Panc1 (cell line): ENCODE measurements around the gene RHEBL1. TPM values are rescaled to one million over a fixed set of nuclear protein-coding genes. Genes with fewer than 3 reads are reported as not detected.

Experiments
- ATAC-seq: fragments of 200-7000 bp; cut with Tn5 transposase; 2 replicates; pipeline ENCODE4 v1.9.1; 2020; ENCODE audit warnings: mild to moderate bottlenecking, moderate library complexity
- BruUV-seq: library from RNA; stranded (reverse); fragments of 400-500 nt; replicated peaks from 2 replicates; lab custom pipeline; 2021; lab: Mats Ljungman, UMichigan
- CTCF ChIA-PET: fragments of 300-600 bp; sonication (Branson Sonifier 250); formaldehyde crosslinking; loops from one replicate; lab custom pipeline; 2022; ENCODE audit warnings: antibody characterized with exemption; lab: Charles Lee
- POLR2A ChIA-PET: fragments of 300-600 bp; sonication (Branson Sonifier 250); formaldehyde crosslinking; loops from one replicate; lab custom pipeline; 2022; ENCODE audit warnings: antibody characterized with exemption; lab: Charles Lee
- DNase-seq: peaks from one replicate; pipeline ENCODE4 v3.0.0-alpha.2; 2010; ENCODE audit warnings: low read depth, low spot score
- H3K27ac ChIP-seq: 2 replicates; pipeline ENCODE4 v1.5.1; 2011; ENCODE audit warnings: mild to moderate bottlenecking, low read length, inconsistent platforms
- H3K27me3 ChIP-seq: fragments of 200-500 bp; sonication (Bioruptor generic); 2 replicates; pipeline ENCODE4 v1.6.0; 2014; ENCODE audit warnings: low read length, inconsistent platforms; ENCODE audit not compliant: control insufficient read depth, insufficient read depth
- H3K36me3 ChIP-seq: fragments of 200-500 bp; sonication (Bioruptor generic); 2 replicates; pipeline ENCODE4 v1.5.1; 2014; ENCODE audit warnings: inconsistent platforms, mild to moderate bottlenecking, low read length, moderate library complexity; ENCODE audit not compliant: control insufficient read depth, insufficient read depth
- H3K4me1 ChIP-seq: 2 replicates; pipeline ENCODE4 v1.5.1; 2011; ENCODE audit warnings: inconsistent platforms, mild to moderate bottlenecking, low read length, moderate library complexity; ENCODE audit not compliant: control insufficient read depth, insufficient read depth
- H3K4me3 ChIP-seq, 2 experiments: 2 replicates each; pipeline ENCODE4 v1.5.1; 2011 to 2012; ENCODE audit warnings: low read depth in 2 of 2, low read length in 2 of 2, mild to moderate bottlenecking in 2 of 2, inconsistent platforms in 1 of 2, moderate library complexity in 1 of 2
- H3K9me3 ChIP-seq: fragments of 200-500 bp; sonication (Bioruptor generic); 2 replicates; pipeline ENCODE4 v1.5.1; 2014; ENCODE audit warnings: low read depth, mild to moderate bottlenecking, inconsistent platforms, low read length, moderate library complexity; ENCODE audit not compliant: control insufficient read depth, insufficient read depth
- CTCF ChIP-seq: fragments of 450-650 bp; IDR thresholded peaks from 2 replicates; pipeline ENCODE4 v1.5.1; 2017; ENCODE audit warnings: mild to moderate bottlenecking
- POLR2AphosphoS5 ChIP-seq: IDR thresholded peaks from 2 replicates; pipeline ENCODE4 v1.6.1; 2012; ENCODE audit warnings: mild to moderate bottlenecking, low read depth, low read length, moderate library complexity
- REST ChIP-seq, 2 experiments: IDR thresholded peaks; 2 replicates each; pipeline ENCODE4 v1.6.1; 2011 to 2012; ENCODE audit warnings: low read depth in 2 of 2, control low read depth in 1 of 2, low read length in 1 of 2, mild to moderate bottlenecking in 1 of 2, moderate library complexity in 1 of 2; ENCODE audit not compliant: insufficient read depth in 1 of 2
- SIN3A ChIP-seq: IDR thresholded peaks from 2 replicates; pipeline ENCODE4 v1.6.1; 2012; ENCODE audit warnings: low read depth, mild to moderate bottlenecking, low read length, moderate library complexity, borderline replicate concordance; ENCODE audit not compliant: insufficient read depth
- TCF7L2 ChIP-seq: IDR thresholded peaks from 2 replicates; pipeline ENCODE4 v1.6.1; 2011; ENCODE audit warnings: mild to moderate bottlenecking, low read depth, low read length, inconsistent platforms
- in situ Hi-C: cut with HindIII; loops from 2 replicates; pipeline ENCODE4 v1.10.0; 2016; ENCODE audit warnings: low sequenced_read_pairs, low pct_unique_long_range_greater_than_20kb
- intact Hi-C: fragments of 100-400 bp; cut with micrococcal nuclease; formaldehyde crosslinking; loops from one replicate; pipeline ENCODE4 v1.10.0; 2022; ENCODE audit not compliant: unreplicated experiment
- total RNA-seq: library from RNA; stranded (reverse); gene quantifications from one replicate; pipeline ENCODE4 v1.2.1, GENCODE V29; 2021; ENCODE audit not compliant: unreplicated experiment

RHEBL1 gene
- total RNA-seq, 1 experiment from 2014 or later: 4.7 TPM

GRCh38 chr12:49059299-49060171 is 10.2 kb downstream of the RHEBL1 start:
- no peaks in the 10 kb centered on the region for H3K27me3 ChIP-seq
- intact Hi-C loops: loop anchor here (5.0 kb wide), 1 partner anchor 63 kb away; no protein-coding TSS in a partner anchor
- ATAC-seq: 0 out of 2 replicates have a peak, but pooled peaks have one; percentile 4
- TF ChIP-seq POLR2AphosphoS5: no peak
- TF ChIP-seq TCF7L2: peak; percentile 91
- BruUV-seq: no TSS peak
- H3K9me3 ChIP-seq: no peaks in the 10 kb centered on the region
- H3K27ac ChIP-seq: peak overlapping the region; percentile 84
- no peak for DNase-seq
- ChIA-PET CTCF (no interaction called here), POLR2A (no interaction called here)
- H3K4me1 ChIP-seq: peaks cover 32% of the 10 kb centered on the region
- H3K36me3 ChIP-seq: no peaks in the 10 kb centered on the region; the same call in 1 of the 2 replicates
- peak overlapping the region; percentile 93 to 97 for H3K4me3 ChIP-seq
- in situ Hi-C loops: no loop called here

- no peaks in the 10 kb centered on the region for H3K9me3 ChIP-seq
- POLR2A ChIA-PET: interaction anchor here (0.6 kb wide), 1 partner anchor 297 kb away, joined by 6 read pairs; no protein-coding TSS in a partner anchor
- BruUV-seq: no TSS peak
- CTCF ChIA-PET: no interaction called here
- peaks cover 32% of the 10 kb centered on the region for H3K4me1 ChIP-seq
- ATAC-seq (no peak), DNase-seq (no peak)
- TF ChIP-seq POLR2AphosphoS5 (no peak), CTCF (no peak), SIN3A (no peak)
- no peaks in the 10 kb centered on the region for H3K27me3 ChIP-seq
- peak overlapping the region; percentile 84 for H3K27ac ChIP-seq
- intact Hi-C loops (no loop called here), in situ Hi-C loops (no loop called here)
- peak overlapping the region; percentile 93 to 97 for H3K4me3 ChIP-seq
- H3K36me3 ChIP-seq: peaks cover 3% of the 10 kb centered on the region; the same call in 1 of the 2 replicates
Measured at GRCh38 chr12:49059045-49059298, 10.8 kb downstream of the RHEBL1 start.

GRCh38 chr12:49058366-49059044 is 11.3 kb downstream of the RHEBL1 start:
- BruUV-seq: no TSS peak
- no peaks in the 10 kb centered on the region for H3K9me3 ChIP-seq

More at GRCh38 chr12:49058366-49059044, 11.3 kb downstream of the RHEBL1 start:
- H3K27me3 ChIP-seq: no peaks in the 10 kb centered on the region
- POLR2A ChIA-PET: interaction anchor here (0.6 kb wide), 1 partner anchor 297 kb away, joined by 6 read pairs; no protein-coding TSS in a partner anchor
- CTCF ChIA-PET: interaction anchor here (0.6 kb wide), 1 partner anchor 172 kb away, joined by 18 read pairs; no protein-coding TSS in a partner anchor
- DNase-seq (no peak), ATAC-seq (no peak)
- H3K36me3 ChIP-seq: peaks cover 5% of the 10 kb centered on the region; the same call in 1 of the 2 replicates
- H3K4me1 ChIP-seq: peaks cover 32% of the 10 kb centered on the region
- peak overlapping the region; percentile 84 for H3K27ac ChIP-seq
- TF ChIP-seq TCF7L2 (no peak), CTCF (no peak), POLR2AphosphoS5 (no peak), SIN3A (no peak), REST (IDR thresholded peaks at IDR 0.05; ENCODE audit: insufficient read depth in 1 of 2, low read depth in 2 of 2, low read length in 1 of 2) (no peak)
- peak overlapping the region; percentile 93 to 97 for H3K4me3 ChIP-seq
- in situ Hi-C loops (no loop called here), intact Hi-C loops (no loop called here)
